Measurements from ENCODE around the gene ZNF454. TPM values are rescaled to one million over a fixed set of nuclear protein-coding genes. Genes with fewer than 3 reads are reported as not detected.

ZNF454 gene
- total RNA-seq, result under 1 TPM in 1 of 2 donors, not detected in 1; 0.86 TPM
- 1.5 TPM for polyA plus RNA-seq (2013, experiment 1 of 2)
- 1.3 TPM for polyA plus RNA-seq (2013, experiment 2 of 2)
- long read RNA-seq, experiment 1, result 0 reads
- long read RNA-seq, experiment 2, partial matches to known transcripts, result 0 of 1 reads
- long read RNA-seq, experiment 2, other reads (novel, unspliced or antisense), result 1 of 1 reads
- long read RNA-seq, experiment 3, result 0 reads
- long read RNA-seq, experiment 4, partial matches to known transcripts, result 0 of 1 reads
- long read RNA-seq, experiment 4, other reads (novel, unspliced or antisense), result 0 of 1 reads

- DNase-seq, result no peak
These were observed at the start of gene ZNF454 for GRCh38 chr5:178940569-178941360. Gene ZNF454 (plus strand): TSS chr5:178941198. CDS start chr5:178942792, 1,594 bp downstream.

GRCh38 chr5:178895615-178896571, 45.1 kb upstream of the ZNF454 start, which contains the start of gene ZFP2:
Gene ZFP2 (plus strand): TSS chr5:178895913. CDS start chr5:178931314, 35,401 bp downstream.
- H3K9me3 Mint-ChIP-seq, result peaks cover 12% of the 10 kb centered on the region
- peaks cover 1% of the 10 kb centered on the region for H3K27me3 Mint-ChIP-seq (ENCODE audit: insufficient read depth)
- 2 to 3% methylated on average over 18 to 79 of the region's 79 CpGs for WGBS, 2 experiments (ENCODE audit: insufficient coverage in 1 of 2, insufficient read length in 1 of 2)
- Histone ChIP-seq H3K4me1 (ENCODE audit: control insufficient read depth, insufficient read depth, low read length) (peaks cover 3% of the 10 kb centered on the region), H3K4me3 (ENCODE audit: low read length) (peak within 1 kb of the TSS; percentile 88), H3K27ac (ENCODE audit: low read depth, low read length) (peak within 1 kb of the TSS; percentile 60), H3K36me3 (ENCODE audit: control insufficient read depth, insufficient read depth, low read length) (no peaks in the 10 kb centered on the region), H3K9me3 (ENCODE audit: control insufficient read depth, low read length) (peaks cover 8% of the 10 kb centered on the region), H3K9ac (ENCODE audit: extremely low read depth, low read length, poor library complexity, severe bottlenecking) (peak within 1 kb of the TSS; percentile 70), H3K27me3 (ENCODE audit: control insufficient read depth, insufficient read depth, low read length, poor library complexity, severe bottlenecking) (no peaks in the 10 kb centered on the region)
- peaks cover 4% of the 10 kb centered on the region for H3K4me1 Mint-ChIP-seq
- H3K4me3 Mint-ChIP-seq, result peak within 1 kb of the TSS; percentile 71
- TF ChIP-seq CTCF (conservative IDR thresholded peaks at IDR 0.05), result no peak
- H3K36me3 Mint-ChIP-seq (ENCODE audit: low read depth), result peaks cover 14% of the 10 kb centered on the region
- no peak within 1 kb of the TSS for H3K27ac Mint-ChIP-seq
- DNase-seq, result peak; percentile 91

More at GRCh38 chr5:178940569-178941360, at the start of gene ZNF454:
- Mint-ChIP-seq H3K36me3 (ENCODE audit: low read depth) (no peaks in the 10 kb centered on the region), H3K27me3 (ENCODE audit: insufficient read depth) (no peaks in the 10 kb centered on the region), H3K9me3 (peaks cover 99% of the 10 kb centered on the region), H3K4me3 (no peak within 1 kb of the TSS), H3K4me1 (no peaks in the 10 kb centered on the region), H3K27ac (no peak within 1 kb of the TSS)
- peaks cover 79% of the 10 kb centered on the region for H3K9me3 ChIP-seq (ENCODE audit: control insufficient read depth, low read length)
- WGBS, 2 experiments (ENCODE audit: insufficient coverage in 1 of 2, insufficient read length in 1 of 2), result 55 to 60% methylated on average over 27 to 69 of the region's 69 CpGs
- no peaks in the 10 kb centered on the region for H3K4me1 ChIP-seq (ENCODE audit: control insufficient read depth, insufficient read depth, low read length)
- H3K9ac ChIP-seq (ENCODE audit: extremely low read depth, low read length, poor library complexity, severe bottlenecking), result no peak within 1 kb of the TSS
- H3K4me3 ChIP-seq (ENCODE audit: low read length), result peak within 1 kb of the TSS; percentile 68
- no peaks in the 10 kb centered on the region for H3K27me3 ChIP-seq (ENCODE audit: control insufficient read depth, insufficient read depth, low read length, poor library complexity, severe bottlenecking)
- H3K27ac ChIP-seq (ENCODE audit: low read depth, low read length), result no peak within 1 kb of the TSS
- TF ChIP-seq CTCF (conservative IDR thresholded peaks at IDR 0.05), result no peak
- no peaks in the 10 kb centered on the region for H3K36me3 ChIP-seq (ENCODE audit: control insufficient read depth, insufficient read depth, low read length)

DNA sequence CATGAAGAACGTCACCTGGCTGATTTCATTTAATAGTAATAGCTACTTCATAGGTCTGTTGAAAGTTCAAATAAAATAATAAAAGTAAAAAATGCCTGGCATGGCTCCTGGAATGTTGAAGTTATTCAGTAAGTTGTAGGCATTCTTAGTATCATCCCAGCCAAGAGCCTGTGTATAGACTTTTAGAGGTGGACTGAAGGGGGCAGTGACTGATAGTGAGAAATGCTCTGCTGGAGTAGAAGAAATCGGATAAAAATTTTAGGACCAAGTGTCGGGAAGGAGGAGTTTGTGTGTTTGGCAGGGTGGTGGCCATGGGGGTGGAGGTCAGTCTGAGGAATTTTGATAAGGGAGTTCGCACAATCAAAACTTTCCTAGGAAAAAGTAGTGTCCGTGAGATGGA, 41.7 kb upstream of the ZNF454 start:
- H3K27ac ChIP-seq (ENCODE audit: low read depth, low read length), result no peak overlapping the region
- DNase-seq, result no peak
- peaks cover 3% of the 10 kb centered on the region for H3K4me1 ChIP-seq (ENCODE audit: control insufficient read depth, insufficient read depth, low read length)
- 87 to 95% methylated on average over 4 to 5 of the region's 5 CpGs for WGBS, 2 experiments (ENCODE audit: insufficient coverage in 1 of 2, insufficient read length in 1 of 2)
- peaks cover 34% of the 10 kb centered on the region for H3K9me3 ChIP-seq (ENCODE audit: control insufficient read depth, low read length)
- H3K4me3 Mint-ChIP-seq, result no peak overlapping the region
- H3K27ac Mint-ChIP-seq, result no peak overlapping the region
- H3K27me3 Mint-ChIP-seq (ENCODE audit: insufficient read depth), result peaks cover 1% of the 10 kb centered on the region
- peak; percentile 51 for TF ChIP-seq CTCF (conservative IDR thresholded peaks at IDR 0.05)
- no peaks in the 10 kb centered on the region for H3K36me3 ChIP-seq (ENCODE audit: control insufficient read depth, insufficient read depth, low read length)
- H3K4me1 Mint-ChIP-seq, result peaks cover 4% of the 10 kb centered on the region
- H3K4me3 ChIP-seq (ENCODE audit: low read length), result no peak overlapping the region
- no peak overlapping the region for H3K9ac ChIP-seq (ENCODE audit: extremely low read depth, low read length, poor library complexity, severe bottlenecking)
- no peaks in the 10 kb centered on the region for H3K27me3 ChIP-seq (ENCODE audit: control insufficient read depth, insufficient read depth, low read length, poor library complexity, severe bottlenecking)
- peaks cover 35% of the 10 kb centered on the region for H3K9me3 Mint-ChIP-seq
- peaks cover 25% of the 10 kb centered on the region for H3K36me3 Mint-ChIP-seq (ENCODE audit: low read depth)
